Aorta (tissue), 5 donors: ENCODE data around the gene RAPGEF5. TPM values are rescaled to one million over a fixed set of nuclear protein-coding genes. Genes with fewer than 3 reads are reported as not detected.

Source experiments
- ATAC-seq: fragments of 200-7000 bp; cut with Tn5 transposase; one replicate; pipeline ENCODE4 v1.9.1; 2022; ENCODE audit warnings: moderate library complexity; ENCODE audit not compliant: low FRiP score
- DNase-seq, 2 donors: peaks; one replicate each; pipeline ENCODE4 v3.0.0-alpha.2; 2020
- H3K27ac ChIP-seq, 2 donors: one replicate each; pipeline ENCODE4 v1.5.1; 2013; ENCODE audit warnings: low read length in 2 of 2, mild to moderate bottlenecking in 2 of 2, moderate library complexity in 2 of 2, control low read depth in 1 of 2, inconsistent platforms in 1 of 2, low read depth in 1 of 2
- H3K27me3 ChIP-seq, 2 donors: one replicate each; pipeline ENCODE4 v1.6.1; 2013; ENCODE audit warnings: control low read depth in 1 of 2, low read length in 1 of 2, mild to moderate bottlenecking in 1 of 2, moderate library complexity in 1 of 2; ENCODE audit not compliant: insufficient read depth in 2 of 2, control insufficient read depth in 1 of 2
- H3K36me3 ChIP-seq, 2 donors: one replicate each; pipeline ENCODE4 v1.6.1; 2013; ENCODE audit warnings: control low read depth in 1 of 2, low read length in 1 of 2, mild to moderate bottlenecking in 1 of 2; ENCODE audit not compliant: insufficient read depth in 2 of 2, control insufficient read depth in 1 of 2
- H3K4me1 ChIP-seq, 2 donors: one replicate each; pipeline ENCODE4 v1.6.1; 2013; ENCODE audit warnings: low read length in 2 of 2, control low read depth in 1 of 2, mild to moderate bottlenecking in 1 of 2, moderate library complexity in 1 of 2; ENCODE audit not compliant: insufficient read depth in 2 of 2, control insufficient read depth in 1 of 2
- H3K4me3 ChIP-seq, 2 donors: one replicate each; pipeline ENCODE4 v1.5.1; 2013; ENCODE audit warnings: low read length in 2 of 2, control low read depth in 1 of 2, mild to moderate bottlenecking in 1 of 2
- H3K9me3 ChIP-seq: one replicate; pipeline ENCODE4 v1.6.1; 2013; ENCODE audit warnings: mild to moderate bottlenecking, low read length; ENCODE audit not compliant: control insufficient read depth
- WGBS, 2 donors: extraction: QIAGEN DNeasy Blood & Tissue Kit; methylation state at CpG; one replicate each; pipeline ENCODE4 v1.1.7; 2013; 5-methylcytosine and 5-hydroxymethylcytosine counted together
- intact Hi-C, 2 donors: fragments of 100-400 bp; cut with DNase I; formaldehyde crosslinking; loops; one replicate each; pipeline versions ENCODE4 v1.14.2 to v1.15.0; 2022
- polyA plus RNA-seq, 2 donors: library from polyadenylated mRNA; stranded (reverse); fragments of 200-250 nt; gene quantifications; one replicate each; pipeline ENCODE4 v1.2.3, GENCODE V29; 2013
- total RNA-seq, 2 donors: library from RNA; stranded (reverse); fragmentation: NEBNext Ultra II Directional; extraction: Animal tissue kit (Norgen Biotek cat#: 25700); gene quantifications; one replicate each; pipeline ENCODE4 v1.2.1, GENCODE V29; 2021
- donor health status: healthy with polysubstance abuse.
- donor health status: Bipolar disorder and iron deficiency.
- donor health status: DM: no; HTN: no; CAD: no.
- donor health status: DM: no; HTN: no; CAD: no.
- donor health status: DM: yes; HTN: yes; CAD: no.

RAPGEF5 gene
- total and polyA plus RNA-seq, 4 donors = 8.4 to 77.1 (median 45.0) TPM

- intact Hi-C loops = no loop called here
- Histone ChIP-seq H3K27me3 (no peaks in the 10 kb centered on the region), H3K9me3 (peaks cover 2% of the 10 kb centered on the region), H3K27ac (no peak overlapping the region), H3K4me1 (no peaks in the 10 kb centered on the region), H3K4me3 (no peak overlapping the region), H3K36me3 (no peaks in the 10 kb centered on the region)
- no peak for DNase-seq
- ATAC-seq = no peak
Measured at GRCh38 chr7:22399091-22399490, 42.1 kb upstream of the RAPGEF5 start.

GRCh38 chr7:22397981-22398380 is 41.0 kb upstream of the RAPGEF5 start:
- peaks cover 2% of the 10 kb centered on the region for H3K9me3 ChIP-seq
- intact Hi-C loops = no loop called here
- DNase-seq (no peak), ATAC-seq (no peak)
- 70 to 81% methylated on average over 5 of the region's 5 CpGs for WGBS, 2 donors
- H3K4me1 ChIP-seq = no peaks in the 10 kb centered on the region
- no peaks in the 10 kb centered on the region for H3K36me3 ChIP-seq
- H3K4me3 ChIP-seq = no peak overlapping the region
- H3K27me3 ChIP-seq = no peaks in the 10 kb centered on the region
- no peak overlapping the region for H3K27ac ChIP-seq

DNA sequence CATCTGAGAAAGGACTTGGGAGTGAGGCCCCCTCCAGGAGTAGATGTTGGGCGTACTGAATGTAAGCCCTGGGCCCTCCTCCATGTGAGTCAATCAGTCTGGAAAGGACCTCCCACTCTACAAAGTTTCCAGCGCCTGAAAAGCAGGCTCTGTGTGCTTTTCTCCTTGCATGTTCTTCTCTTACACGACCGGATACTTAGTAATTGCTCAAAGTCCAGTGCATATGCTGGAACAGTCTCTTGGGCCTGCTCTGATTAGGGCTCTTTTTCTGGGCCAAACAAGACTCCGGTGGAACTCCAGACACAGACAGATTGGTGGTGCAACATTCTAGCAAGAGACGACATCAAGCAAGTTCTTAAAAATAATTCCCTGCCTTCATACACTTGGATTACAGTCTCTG is 38.3 kb upstream of the RAPGEF5 start:
- no peaks in the 10 kb centered on the region for H3K4me1 ChIP-seq
- H3K27ac ChIP-seq = no peak overlapping the region
- H3K4me3 ChIP-seq = no peak overlapping the region
- peaks cover 2% of the 10 kb centered on the region for H3K9me3 ChIP-seq
- DNase-seq = no peak
- H3K27me3 ChIP-seq = no peaks in the 10 kb centered on the region
- WGBS, 2 donors = 69 to 78% methylated on average over 5 to 6 of the region's 6 CpGs
- no peak for ATAC-seq
- no peaks in the 10 kb centered on the region for H3K36me3 ChIP-seq
- intact Hi-C loops = no loop called here

GRCh38 chr7:22394739-22395138 is 37.8 kb upstream of the RAPGEF5 start:
- Histone ChIP-seq H3K27ac (no peak overlapping the region), H3K9me3 (peaks cover 2% of the 10 kb centered on the region), H3K4me1 (no peaks in the 10 kb centered on the region), H3K4me3 (no peak overlapping the region), H3K27me3 (no peaks in the 10 kb centered on the region), H3K36me3 (no peaks in the 10 kb centered on the region)
- DNase-seq (no peak), ATAC-seq (no peak)
- intact Hi-C loops = no loop called here
- WGBS, 2 donors = 90 to 91% methylated on average over 3 of the region's 3 CpGs

DNA sequence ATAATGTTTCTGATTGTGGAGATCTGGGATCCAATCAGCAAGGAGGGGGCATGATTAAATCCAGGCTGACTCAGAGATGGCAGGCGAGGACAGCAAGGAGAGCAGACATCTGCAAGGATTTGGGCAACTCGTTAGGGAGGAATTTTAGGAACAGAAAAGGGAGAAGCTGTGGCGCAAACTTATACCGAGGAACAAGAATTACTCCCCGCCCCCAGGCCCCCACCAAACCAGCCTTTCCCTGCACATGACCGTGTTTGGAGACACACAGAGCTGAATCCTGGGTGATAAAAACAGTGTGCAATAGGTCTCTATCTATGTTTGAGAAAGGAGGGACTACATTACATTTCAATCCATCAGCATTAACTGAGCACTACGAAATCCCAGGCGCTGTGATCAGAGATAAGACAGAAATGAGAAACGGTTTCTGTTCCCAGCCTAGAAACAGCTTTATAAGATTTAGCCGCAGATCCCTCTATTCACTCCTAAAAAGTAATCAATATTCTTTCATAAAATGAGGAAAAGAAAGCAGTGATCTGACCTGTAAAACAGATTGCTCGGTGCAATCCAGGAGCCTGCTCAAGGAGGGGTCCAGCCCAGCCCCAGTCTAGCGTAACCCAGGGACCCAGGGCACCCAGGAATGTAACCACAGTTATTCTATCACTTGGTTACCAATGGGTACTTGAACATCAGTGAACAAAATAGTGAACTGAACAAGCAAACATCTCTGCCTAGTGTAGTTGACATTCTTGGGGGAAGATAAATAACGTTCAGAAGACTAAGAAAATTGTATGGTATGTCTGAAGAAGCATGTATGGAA is 37.2 kb upstream of the RAPGEF5 start:
- Histone ChIP-seq H3K27ac (no peak overlapping the region), H3K36me3 (no peaks in the 10 kb centered on the region), H3K27me3 (no peaks in the 10 kb centered on the region), H3K4me3 (no peak overlapping the region), H3K9me3 (peaks cover 2% of the 10 kb centered on the region), H3K4me1 (no peaks in the 10 kb centered on the region)
- DNase-seq = no peak
- ATAC-seq = no peak
- intact Hi-C loops = no loop called here
- 70 to 75% methylated on average over 13 of the region's 13 CpGs for WGBS, 2 donors

- DNase-seq (no peak), ATAC-seq (no peak)
- Histone ChIP-seq H3K27ac (no peak overlapping the region), H3K36me3 (no peaks in the 10 kb centered on the region), H3K4me3 (no peak overlapping the region), H3K4me1 (peaks cover 0 to 2% of the 10 kb centered on the region in 2 donors), H3K9me3 (peaks cover 2% of the 10 kb centered on the region), H3K27me3 (no peaks in the 10 kb centered on the region)
- WGBS, 2 donors = 61 to 75% methylated on average over 1 of the region's 1 CpG
- intact Hi-C loops = no loop called here
Measured at GRCh38 chr7:22390516-22390915, 33.6 kb upstream of the RAPGEF5 start.

DNA sequence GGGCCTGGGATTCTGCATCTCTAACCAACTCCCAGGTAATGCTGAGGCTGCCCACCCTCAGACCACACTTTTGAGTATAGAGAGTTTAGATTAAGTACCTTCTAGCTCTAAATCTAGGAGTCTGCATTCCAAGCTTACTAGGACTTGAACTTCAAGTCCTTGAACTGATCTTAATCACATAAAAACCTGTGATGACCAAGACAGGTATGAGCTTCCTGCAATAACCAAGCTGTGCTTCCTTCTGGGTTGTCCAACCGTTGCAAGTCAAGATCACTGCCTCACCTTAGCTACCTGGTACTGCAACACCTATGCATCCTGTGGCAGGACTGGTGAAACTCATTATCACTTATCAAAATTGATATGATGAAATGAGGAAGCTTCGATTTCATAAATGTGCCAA is 32.9 kb upstream of the RAPGEF5 start:
- Histone ChIP-seq H3K36me3 (no peaks in the 10 kb centered on the region), H3K4me1 (peaks cover 0 to 2% of the 10 kb centered on the region in 2 donors), H3K4me3 (no peak overlapping the region), H3K27me3 (no peaks in the 10 kb centered on the region), H3K27ac (no peak overlapping the region), H3K9me3 (no peaks in the 10 kb centered on the region)
- WGBS, 2 donors = 92 to 96% methylated on average over 2 of the region's 2 CpGs
- ATAC-seq = no peak
- intact Hi-C loops = no loop called here
- DNase-seq = no peak

DNA sequence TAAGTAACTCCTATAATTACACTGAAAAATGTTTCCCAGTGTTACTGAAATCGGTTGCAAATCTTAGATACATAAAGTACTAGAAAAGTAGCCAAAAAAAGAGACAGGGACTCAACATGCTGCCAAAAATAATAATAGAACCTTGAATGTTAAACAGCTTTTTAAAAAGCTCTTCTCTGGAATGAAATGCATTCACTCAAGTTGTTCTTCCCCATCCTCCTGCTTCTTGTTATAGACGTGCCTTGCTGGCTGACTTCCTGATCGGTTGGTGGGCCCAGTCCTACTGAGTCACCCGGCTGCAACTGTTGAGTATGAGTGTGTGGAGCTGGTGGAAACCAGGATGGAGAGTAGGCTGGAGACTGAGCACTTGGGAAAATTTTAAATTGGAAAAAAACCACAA is 30.6 kb upstream of the RAPGEF5 start:
- H3K36me3 ChIP-seq = no peaks in the 10 kb centered on the region
- no peak overlapping the region for H3K4me3 ChIP-seq
- H3K27ac ChIP-seq = no peak overlapping the region
- no peaks in the 10 kb centered on the region for H3K9me3 ChIP-seq
- DNase-seq = peak in 1 of 2 donors; percentile 59
- H3K4me1 ChIP-seq = peaks cover 0 to 2% of the 10 kb centered on the region in 2 donors
- intact Hi-C loops = no loop called here
- ATAC-seq = peak; percentile 61
- 6 to 7% methylated on average over 4 of the region's 4 CpGs for WGBS, 2 donors
- H3K27me3 ChIP-seq = no peaks in the 10 kb centered on the region

- H3K27me3 ChIP-seq = no peaks in the 10 kb centered on the region
- intact Hi-C loops = no loop called here
- H3K4me3 ChIP-seq = no peak overlapping the region
- 92 to 96% methylated on average over 1 of the region's 1 CpG for WGBS, 2 donors
- DNase-seq = no peak
- no peaks in the 10 kb centered on the region for H3K36me3 ChIP-seq
- H3K4me1 ChIP-seq = peaks cover 0 to 2% of the 10 kb centered on the region in 2 donors
- no peaks in the 10 kb centered on the region for H3K9me3 ChIP-seq
- no peak for ATAC-seq
- no peak overlapping the region for H3K27ac ChIP-seq
Measured at GRCh38 chr7:22386865-22387264, 29.9 kb upstream of the RAPGEF5 start.
